ENCODE data around the gene MCTP2.

Gene MCTP2

DNA sequence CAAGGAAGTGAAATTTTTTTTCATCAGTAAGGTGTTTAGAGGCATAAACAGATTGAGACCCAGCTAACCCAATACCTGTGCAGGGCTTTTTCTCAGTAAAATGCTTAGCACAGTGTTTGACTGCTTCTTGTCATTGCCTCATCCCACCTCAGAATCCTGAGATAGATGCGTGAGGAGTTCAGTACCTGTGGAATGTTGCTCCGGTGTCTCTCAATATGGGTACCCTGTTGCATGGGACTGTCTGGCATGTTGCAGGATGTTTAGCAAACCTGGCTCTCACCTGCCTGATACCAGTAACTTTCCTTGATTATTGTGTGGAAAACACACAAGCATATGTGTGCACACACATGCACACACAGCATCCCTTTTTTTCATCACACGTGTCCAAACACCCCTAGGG, 128.4 kb downstream of the MCTP2 start:
- DNase-seq = no peak

DNA sequence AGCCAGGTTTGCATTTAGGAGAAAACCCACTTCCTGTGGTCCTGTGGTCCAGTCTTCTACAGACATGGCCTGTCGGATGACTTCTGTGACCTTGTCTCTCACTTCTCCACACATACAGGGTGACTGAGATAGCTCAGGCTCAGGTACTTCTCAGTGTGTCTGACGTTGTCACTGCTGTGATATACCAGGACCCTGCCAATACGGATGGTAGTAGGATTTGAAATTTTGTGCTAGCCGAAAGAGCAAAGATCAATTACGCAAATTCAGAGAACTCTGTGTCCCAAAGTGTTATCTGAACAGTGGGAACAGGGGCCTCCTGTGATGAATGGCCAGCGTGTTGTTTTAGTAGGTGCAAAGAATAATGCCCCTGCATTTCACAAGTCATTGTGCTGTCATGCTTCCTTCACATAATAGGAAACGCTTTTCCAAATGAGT, 128.9 kb downstream of the MCTP2 start:
- DNase-seq = no peak

DNA sequence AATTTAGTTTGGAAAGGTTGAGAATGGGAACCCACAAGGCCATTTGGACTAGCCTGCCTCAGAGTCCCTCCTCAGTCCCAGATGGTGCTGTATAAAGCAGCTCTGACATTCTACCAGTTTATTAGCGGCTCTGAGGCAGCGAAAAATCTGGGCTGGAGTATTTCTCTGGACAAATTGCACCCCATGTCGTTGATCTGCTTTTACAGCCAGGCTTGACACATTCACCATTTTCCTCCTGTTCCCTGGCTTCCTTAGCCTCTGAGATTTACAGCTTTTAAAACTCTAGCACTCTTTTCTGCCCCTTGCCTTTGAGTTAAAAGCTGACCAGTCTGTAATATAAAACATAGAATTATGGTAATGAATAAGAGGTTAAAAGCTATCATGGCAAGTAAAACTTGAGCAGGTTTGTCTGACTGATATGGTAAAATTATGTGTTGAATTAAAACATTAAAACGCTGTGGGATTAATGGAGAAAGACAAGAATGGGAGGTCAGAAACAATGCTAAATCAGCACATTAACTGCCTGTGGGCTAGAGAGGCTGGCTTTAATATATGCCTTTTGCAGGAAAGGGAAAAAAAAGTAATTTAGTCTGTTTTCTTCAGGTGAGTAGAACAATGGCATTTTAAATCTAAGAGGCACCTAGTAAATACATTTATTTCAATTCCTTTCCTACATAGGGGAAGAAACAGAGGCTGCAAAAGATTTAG, 131.2 kb downstream of the MCTP2 start:
- DNase-seq = no peak

DNA sequence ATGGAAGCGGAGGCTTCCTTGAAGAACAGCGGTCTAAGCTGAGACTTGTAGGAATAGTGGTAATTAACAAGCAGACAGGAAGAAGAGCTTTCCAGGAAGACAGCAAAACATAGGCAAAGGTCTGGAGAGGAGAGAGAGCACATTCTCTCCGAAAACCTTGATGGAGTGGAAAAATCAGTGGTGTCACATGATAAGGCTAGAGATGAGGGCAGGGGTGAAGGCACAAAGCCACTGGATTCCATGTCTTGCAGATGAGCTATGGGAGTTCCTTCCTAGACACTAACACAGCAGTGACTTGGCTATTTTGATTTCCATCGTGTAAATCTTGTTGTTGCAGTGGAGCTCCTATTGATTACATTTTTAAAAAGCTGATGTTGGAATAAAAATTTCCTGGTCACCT, 132.0 kb downstream of the MCTP2 start:
- DNase-seq = no peak

DNA sequence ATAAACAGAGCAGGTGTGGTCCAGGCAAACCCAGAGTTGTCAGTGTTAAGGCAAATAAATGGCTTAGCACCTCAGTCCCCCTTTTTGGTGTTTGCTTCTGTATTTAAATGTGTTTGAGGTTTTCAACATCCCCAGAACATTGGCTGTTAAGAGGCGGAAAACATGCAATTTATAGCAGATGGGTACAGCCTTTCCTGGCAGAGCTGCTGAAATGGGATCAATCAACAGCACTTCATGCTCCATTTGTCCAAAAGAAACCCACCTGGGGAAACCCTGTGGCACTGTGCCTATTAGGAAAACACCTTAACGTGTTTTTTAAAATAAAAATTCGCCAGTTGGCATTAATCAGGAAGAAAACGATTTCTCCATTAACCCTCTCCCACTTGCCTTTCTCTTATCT, 135.4 kb downstream of the MCTP2 start:
- DNase-seq = no peak

DNA sequence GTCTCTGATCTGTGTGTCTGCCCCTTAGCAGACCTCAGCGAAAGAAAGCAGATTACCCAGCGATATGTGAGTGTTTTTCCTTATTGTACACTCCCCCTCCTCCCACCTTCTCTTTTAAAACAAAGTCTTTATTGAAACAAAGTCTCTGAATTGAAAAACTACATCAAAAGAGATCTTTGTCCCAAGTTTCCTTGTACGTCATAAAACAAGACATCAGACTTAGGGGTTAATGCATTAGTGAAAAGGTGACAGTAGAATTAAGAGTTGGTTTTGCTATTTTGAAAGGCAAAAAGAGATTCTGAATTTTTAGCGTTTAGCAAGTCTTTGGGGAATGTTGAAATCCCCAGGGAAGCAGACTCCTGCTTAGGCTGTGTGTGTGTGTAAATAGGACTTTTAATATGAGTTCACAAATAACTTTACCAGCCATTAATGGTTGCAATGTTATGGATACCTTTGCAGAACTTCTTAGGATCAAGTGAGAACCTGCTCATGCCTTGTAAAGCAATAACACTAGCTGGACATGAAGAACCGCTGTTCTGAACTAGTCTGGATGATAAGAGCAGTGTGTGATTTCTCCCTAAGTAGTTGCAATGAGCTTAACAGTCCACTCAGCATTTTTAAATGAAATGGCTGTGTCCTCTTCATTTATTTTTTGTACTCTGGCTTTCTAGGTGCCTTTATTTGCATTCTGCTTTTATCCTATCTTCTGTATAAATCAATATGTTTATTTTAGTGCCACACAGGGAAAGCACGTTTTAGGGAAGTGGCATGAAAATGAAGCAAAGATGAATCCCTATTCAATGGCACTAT, 136.6 kb downstream of the MCTP2 start:
- no peak for DNase-seq

DNA sequence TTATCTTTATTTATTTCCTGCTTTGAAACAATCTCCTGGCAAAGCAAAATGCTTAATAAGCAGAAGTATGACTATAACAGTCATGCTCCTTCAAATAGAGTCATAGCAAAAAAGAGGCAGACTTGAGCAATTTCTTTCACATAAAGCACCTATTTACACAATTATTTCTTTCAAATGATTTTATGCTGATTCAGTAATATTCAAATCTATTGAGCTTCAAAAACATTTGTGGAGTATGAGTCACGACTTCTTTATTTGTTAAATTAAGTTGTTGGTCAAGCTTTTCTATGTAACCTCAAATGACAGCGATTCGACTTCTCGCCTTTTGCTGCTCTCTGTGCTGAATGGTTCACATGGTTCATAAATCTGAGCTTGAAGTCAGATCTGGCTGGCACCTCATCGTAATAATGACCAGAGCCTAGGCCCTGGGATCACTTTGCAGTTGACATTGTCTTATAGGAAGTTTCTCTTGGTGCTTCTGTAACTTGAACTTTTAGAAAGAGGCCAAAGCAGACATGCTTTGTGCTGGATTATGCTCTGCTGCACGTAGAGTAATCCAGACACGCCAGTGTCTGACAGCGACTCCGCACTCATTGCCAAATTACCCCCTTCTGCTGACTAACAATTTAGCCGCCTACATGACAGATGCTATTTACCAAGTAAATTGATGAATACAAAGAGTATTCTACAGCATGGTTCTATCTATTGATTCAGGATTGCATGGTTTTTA, 139.0 kb downstream of the MCTP2 start:
- DNase-seq = no peak

DNA sequence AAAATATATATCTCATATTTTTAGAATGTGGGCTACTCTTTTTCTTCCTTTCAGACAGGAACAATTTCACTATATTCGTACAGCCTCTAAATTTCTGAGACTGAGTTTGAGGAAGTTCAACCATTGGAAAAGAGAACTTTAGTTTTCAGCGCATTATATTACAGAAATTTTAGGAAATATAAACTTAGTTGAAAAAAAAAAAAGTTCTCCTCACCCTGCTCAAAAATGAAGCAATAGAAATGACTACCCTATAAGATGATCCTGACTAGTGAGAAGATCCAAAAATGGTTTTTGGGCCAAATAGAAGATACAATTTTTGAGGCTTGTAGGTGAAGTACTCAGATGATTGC, 139.6 kb downstream of the MCTP2 start:
- no peak for DNase-seq

DNA sequence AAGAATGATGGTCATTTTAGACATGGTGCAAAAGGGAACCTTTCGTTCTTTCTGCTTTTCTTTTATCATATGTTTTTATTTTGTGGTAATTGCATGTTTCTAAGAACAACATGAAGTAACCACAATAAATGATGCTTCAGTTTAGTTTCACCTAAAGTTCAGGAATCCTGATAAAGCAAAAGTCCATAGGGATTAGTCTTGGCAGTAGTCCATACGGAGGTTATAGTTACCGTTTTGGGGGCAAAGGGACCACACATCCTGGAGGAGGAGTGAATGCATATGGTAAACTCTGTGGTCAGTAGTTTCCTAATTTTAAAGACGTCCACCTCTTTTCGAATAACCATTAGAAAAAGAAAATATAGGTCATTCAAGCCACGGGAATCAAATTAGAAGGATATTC, 141.5 kb downstream of the MCTP2 start:
- no peak for DNase-seq

DNA sequence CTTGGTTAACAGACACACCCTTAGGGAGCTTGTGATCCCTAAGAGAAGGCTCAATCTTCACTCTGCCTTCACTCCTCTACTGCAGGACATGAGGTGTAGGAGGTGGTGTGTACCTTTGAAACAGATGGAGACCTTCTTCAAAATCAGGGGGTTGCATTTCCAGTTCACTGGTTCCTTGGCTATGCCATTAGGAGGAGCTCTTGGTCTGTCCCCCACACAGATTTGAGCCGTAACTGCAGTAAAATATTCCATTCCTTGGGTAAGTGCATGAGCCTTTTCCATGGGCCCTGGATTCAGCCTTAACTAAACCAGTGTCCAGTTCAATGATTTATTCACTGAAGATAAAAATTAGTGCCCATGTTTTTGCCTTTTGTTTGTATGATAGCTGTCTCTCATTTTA, 144.6 kb downstream of the MCTP2 start:
- DNase-seq = no peak

DNA sequence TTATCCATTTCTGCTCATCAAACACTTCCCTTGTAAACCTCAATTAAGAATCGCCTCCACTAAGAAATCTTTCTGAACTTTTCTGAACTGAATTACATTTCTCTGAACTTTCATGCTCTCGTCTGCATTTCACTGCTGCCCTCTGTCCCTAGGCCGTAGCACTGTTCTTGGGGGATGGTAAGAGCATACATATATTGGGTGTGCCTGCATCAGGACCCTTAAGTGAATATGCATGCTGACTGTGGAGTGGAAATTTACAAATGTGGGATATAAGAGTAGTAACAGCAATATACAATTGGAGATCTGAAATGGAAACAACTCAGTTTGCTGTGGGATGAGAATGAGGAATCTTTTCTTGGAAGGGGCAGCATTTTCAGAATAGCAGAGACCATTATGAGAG, 148.6 kb downstream of the MCTP2 start:
- no peak for DNase-seq

DNA sequence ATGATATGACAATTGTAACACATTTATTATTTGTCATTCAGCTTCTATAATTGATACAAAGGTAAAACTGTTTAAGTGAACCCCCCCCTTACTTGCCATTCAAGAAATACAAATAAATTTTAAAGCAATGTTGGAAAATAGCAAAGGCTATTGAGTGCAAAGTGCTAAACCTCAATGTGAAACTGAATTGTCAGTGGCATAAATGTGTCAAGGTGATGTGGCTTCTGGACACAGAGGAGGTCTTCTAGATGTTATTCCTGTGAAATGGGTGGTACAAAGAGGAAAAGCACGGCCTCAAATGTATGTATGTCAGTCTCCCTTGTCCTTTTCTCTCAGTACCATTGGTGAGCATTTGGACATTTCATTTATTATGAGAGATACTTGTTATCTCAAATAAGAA, 149.4 kb downstream of the MCTP2 start:
- DNase-seq = no peak

DNA sequence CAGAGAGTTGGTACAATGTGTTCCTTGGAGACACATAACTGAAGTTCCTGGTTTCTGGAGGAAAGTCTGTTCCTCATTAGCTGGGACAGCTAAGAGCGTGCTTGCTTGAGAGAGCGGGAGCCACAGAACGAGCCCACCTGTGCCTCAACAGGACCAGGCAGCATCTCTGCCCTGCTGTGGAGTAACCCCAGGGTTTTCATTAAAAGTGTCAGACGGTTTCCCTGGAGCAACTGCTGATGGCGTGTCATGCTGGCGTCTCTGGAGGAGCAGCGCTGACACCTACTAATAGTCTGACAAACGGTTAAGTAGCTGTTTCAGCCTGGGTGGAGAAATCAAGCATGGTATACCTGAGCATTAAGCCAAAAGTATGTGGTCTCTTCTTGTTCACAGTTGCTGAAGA, 150.0 kb downstream of the MCTP2 start:
- DNase-seq = no peak

DNA sequence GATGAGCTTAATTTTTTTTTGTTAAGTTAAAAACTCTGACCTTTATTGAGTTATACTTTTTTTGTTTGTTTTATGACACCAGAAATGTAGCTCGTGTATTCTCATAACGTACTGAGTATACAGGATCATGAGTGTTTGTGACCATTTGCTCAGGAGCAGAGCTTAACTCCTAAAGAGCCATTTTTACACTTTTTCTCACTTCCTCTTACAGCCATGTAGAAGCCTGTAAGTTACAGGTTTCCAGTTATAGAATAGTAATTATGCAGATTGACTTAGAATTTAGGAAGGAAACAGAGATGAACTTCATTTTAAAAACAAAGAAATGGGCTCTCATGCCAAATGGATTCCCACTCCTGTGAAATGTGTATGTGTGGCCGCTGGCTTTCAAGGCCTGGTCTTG, 151.7 kb downstream of the MCTP2 start:
- no peak for DNase-seq

DNA sequence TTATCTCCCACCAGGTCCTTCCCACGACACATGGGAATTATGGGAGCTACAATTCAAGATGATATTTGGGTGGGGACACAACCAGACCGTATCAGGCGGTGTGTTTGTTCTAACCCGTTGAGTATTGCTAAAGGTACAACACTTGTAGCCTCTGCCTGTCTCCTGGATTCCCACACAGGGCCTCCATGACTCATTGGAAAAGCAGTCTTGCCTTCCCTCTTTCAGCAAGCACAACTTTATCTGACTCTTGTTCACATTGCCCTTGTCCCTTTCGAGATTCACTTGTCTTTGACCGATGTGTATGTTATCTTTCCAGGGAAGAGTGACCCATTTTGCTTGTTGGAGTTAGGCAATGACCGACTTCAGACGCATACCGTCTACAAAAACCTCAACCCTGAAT, 152.3 kb downstream of the MCTP2 start:
- no peak for DNase-seq

DNA sequence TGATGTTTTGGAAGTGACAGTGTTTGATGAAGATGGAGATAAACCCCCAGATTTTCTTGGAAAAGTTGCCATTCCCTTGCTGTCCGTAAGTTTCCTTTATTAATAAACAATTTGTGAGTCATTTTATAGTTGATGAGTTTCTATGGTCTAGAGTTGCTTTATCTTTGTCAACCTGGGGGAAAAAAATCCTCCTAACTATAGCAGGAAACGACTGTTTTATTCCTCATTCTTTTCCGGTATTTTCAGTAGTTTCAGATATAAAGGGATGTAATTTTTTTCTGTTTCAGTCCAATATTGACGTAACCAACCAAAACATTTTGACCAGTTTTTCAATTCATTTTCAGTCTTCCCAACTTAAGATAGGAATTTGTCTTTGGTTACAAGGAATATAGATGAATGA, 154.1 kb downstream of the MCTP2 start:
- no peak for DNase-seq

DNA sequence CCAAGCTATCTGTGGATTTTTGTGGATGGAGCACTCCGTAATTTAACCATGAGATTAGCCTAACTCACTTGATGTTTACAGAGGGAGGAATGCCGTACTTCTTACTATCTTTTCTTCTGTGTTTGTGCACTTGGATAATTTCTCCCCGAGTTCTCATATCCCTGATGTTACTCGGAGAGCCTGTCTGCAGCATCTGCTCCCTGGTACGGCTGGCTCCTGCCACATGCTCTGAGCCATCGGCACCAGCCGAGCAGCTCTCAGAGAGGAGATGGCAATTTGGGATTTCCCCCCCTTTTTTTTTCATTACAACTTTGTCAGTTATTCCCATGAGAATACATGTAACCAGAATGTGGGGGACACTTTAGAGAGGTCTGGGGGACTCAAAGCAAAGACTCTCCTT, 155.0 kb downstream of the MCTP2 start:
- no peak for DNase-seq

DNA sequence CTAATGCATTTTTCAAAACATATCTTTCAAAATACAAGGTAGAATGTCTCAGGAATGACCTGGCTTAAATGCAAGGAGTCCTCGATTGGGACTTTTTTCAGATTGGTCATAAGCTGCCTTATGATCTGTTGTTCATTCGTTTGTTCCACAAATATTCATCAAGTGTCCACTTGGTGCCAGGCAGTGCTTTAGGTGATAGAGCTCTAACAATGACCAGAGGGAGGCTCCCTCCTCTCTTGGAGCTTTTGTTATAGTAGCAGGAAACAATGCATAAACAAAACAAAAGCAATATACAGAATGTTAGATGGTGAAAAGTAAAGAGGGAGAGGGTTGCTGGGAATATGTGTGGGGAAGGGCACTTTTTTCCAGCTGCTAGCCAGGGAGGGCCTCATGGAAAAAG, 156.1 kb downstream of the MCTP2 start:
- DNase-seq = no peak

DNA sequence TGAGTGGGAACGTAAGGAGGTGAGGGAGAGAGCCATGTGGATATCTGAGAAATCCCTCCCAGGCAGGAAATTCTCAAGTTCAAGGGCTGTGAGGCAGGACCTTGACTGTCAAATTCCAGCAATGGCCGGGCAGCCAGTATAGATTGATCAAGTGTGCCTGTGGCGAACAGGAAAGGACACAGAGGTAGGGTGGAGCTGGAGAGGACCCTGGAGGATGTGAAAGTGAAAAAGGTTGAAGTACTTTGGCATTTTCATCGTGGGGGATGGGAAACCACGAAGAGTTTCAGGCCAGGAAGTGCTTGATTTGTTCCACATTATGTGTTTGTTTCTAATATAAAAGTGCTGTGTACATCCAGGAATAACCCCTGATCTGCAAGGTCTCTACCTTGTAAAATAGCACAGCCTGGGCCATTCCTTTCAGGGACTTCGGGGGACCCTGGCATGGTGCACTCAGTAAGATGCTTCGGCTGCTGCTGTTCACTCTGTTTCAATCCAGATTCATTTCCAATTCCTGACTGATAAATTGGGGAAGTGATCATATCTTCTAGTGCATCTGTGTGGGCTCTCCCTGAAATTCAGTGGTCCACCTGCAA, 156.6 kb downstream of the MCTP2 start:
- no peak for DNase-seq

DNA sequence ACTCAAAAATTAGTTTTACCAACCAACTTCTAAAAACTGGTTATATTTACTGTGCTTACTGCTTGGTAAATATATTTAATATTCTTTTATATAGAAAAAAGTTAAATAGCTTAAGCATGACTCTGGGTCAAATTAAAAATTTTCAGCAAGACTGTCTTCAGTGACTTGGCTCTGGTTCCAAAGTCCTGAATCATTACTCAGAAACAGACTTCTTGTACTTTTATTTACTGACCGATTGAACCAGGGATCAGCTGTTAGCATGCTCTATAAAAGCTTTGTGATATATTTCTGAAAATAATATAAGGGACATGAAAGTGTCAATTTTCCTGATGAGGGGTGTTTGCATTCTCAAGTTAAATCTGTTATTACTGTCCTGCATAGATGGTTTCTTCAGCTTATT, 164.3 kb downstream of the MCTP2 start:
- DNase-seq = no peak

DNA sequence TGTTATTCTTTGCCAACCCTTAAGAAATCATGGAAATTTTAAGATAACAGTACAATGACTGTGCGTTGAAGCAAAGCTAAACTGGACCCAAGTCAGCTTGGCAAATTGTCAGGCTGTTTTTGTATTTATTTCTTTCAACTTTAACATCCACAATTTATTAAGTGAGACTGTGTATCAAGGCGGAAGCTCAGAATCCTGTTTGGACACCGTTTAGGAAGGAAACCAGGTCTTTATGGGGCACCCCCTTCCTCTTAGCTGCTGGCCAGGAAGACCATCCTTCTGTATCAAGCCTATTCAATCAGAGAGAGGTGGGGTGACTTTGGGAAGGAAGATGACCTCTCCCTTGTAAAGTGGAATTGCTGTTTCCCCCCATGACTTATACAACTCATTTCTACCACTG, 166.0 kb downstream of the MCTP2 start:
- DNase-seq = no peak

DNA sequence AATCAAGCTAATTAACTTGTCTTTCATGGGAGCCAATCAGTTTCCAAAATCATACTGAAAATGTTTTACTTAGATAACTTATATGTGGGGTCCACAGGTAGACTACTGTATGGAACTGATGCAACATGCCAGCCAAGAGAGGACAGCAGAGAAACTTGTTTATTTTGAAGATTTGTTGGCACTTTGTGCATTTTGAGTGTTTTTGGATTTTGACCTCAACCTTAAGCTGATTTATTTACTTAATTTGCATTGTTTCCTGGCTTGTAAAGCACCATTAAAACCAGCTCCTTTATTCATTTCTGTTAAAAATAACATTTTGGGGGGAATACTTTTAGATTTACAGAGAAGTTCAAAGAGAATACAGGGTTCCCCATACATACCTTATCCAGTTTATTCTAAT, 166.6 kb downstream of the MCTP2 start:
- no peak for DNase-seq

DNA sequence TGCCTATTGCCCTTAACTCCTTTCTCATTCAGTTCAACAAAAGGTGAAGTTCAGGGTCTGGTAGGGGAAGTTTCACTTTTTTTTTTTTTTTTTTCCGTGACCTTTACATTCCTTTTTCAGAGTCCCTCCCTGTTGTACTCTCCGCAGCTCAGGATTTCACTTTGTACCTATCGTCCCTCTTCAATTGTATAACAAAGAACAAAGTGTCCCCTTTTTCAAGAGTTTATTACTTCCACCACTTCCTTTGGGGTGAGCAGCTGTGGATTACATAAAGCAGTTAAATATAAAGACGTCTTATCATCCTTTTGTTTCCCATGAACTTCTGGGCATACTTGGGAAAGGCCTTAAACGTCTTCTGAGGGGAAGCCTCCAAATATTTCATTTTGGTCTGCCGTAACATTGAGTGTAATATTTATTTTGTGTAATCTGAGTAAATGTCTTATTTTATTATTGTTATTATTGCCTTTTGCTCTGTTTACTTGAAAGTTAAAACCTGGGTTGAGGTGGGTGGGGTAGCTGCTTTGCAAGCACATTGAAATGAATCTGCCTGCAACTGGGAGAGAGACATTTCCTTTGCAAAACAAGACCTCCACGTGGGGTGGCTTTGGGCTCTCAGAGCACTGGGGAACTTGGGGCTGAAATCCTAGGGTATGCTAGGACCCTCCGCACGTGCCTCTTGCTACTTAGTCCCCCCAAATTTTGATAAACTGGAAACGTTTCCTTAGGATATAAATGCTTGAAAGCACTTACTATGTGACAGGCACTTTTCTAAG, 169.4 kb downstream of the MCTP2 start:
- no peak for DNase-seq

All from DMS79 treated with DMSO at 0.1 percent for 48 hours (cell line).